GM12878 (cell line): ENCODE data around the gene SUSD1. TPM values are rescaled to one million over a fixed set of nuclear protein-coding genes. Genes with fewer than 3 reads are reported as not detected.

Experiments used
- ATAC-seq: fragments of 200-7000 bp; cut with Tn5 transposase; 3 replicates; pipeline ENCODE4 v1.9.1; 2020; ENCODE audit warnings: mild to moderate bottlenecking, moderate library complexity
- BruUV-seq: library from RNA; stranded (reverse); fragments of 400-500 nt; replicated peaks from 2 replicates; lab custom pipeline; 2021; lab: Mats Ljungman, UMichigan
- CTCF ChIA-PET: fragments of 300-600 bp; sonication (Branson Sonifier 250); formaldehyde crosslinking; extraction: SDS; loops from one replicate; lab custom pipeline; 2021; ENCODE audit warnings: inconsistent platforms; lab: Yijun Ruan, JAX
- POLR2A ChIA-PET: fragments of 350-600 bp; formaldehyde crosslinking; extraction: SDS; loops from one replicate; lab custom pipeline; 2021; ENCODE audit warnings: inconsistent platforms; lab: Charles Lee
- RAD21 ChIA-PET: fragments of 300-600 bp; sonication (Branson Sonifier 250); formaldehyde crosslinking; loops from one replicate; lab custom pipeline; 2023; ENCODE audit warnings: antibody characterized with exemption; ENCODE audit not compliant: unreplicated experiment; lab: Charles Lee
- SMC1A ChIA-PET: fragments of 300-600 bp; sonication (Branson Sonifier 250); formaldehyde crosslinking; loops from one replicate; lab custom pipeline; 2023; ENCODE audit not compliant: unreplicated experiment, uncharacterized antibody; lab: Charles Lee
- DNase-seq: peaks from one replicate; pipeline ENCODE4 v3.0.0-alpha.2; 2011; ENCODE audit warnings: low read depth, low spot score
- FAIRE-seq: peaks from 3 replicates; lab custom pipeline; 2011; peaks lifted over from hg19 to GRCh38; lab: Jason Lieb, UNC
- H2AFZ ChIP-seq: 2 replicates; pipeline ENCODE4 v1.6.0; 2011; ENCODE audit warnings: low read depth, low read length, control low read depth; ENCODE audit not compliant: control insufficient read depth
- H3K27ac ChIP-seq: 2 replicates; pipeline ENCODE4 v1.5.1; 2011; ENCODE audit warnings: control low read depth; ENCODE audit not compliant: control insufficient read depth, insufficient read depth
- H3K27me3 ChIP-seq, 2 experiments: replicated peaks in 1 of 2; 2 replicates each; pipeline versions ENCODE4 v1.6.0 to v1.6.1; 2011; ENCODE audit warnings: low read length in 1 of 2; ENCODE audit not compliant: control insufficient read depth in 2 of 2, insufficient read depth in 2 of 2
- H3K36me3 ChIP-seq, 2 experiments: 2 replicates each; pipeline ENCODE4 v1.5.1; 2011; ENCODE audit warnings: low read length in 1 of 2; ENCODE audit not compliant: control insufficient read depth in 2 of 2, insufficient read depth in 2 of 2
- H3K4me1 ChIP-seq: 2 replicates; pipeline ENCODE4 v1.6.1; 2011; ENCODE audit warnings: mild to moderate bottlenecking, low read length, moderate library complexity, mixed read lengths; ENCODE audit not compliant: control insufficient read depth, insufficient read depth
- H3K4me2 ChIP-seq: 2 replicates; pipeline ENCODE4 v1.6.0; 2011; ENCODE audit warnings: control low read depth; ENCODE audit not compliant: control insufficient read depth, insufficient read depth
- H3K4me3 ChIP-seq: fragments of 200-600 bp; sonication (generic); 2 replicates; pipeline ENCODE4 v1.5.1; 2016
- H3K79me2 ChIP-seq: 2 replicates; pipeline ENCODE4 v1.6.0; 2011; ENCODE audit warnings: low read length; ENCODE audit not compliant: control insufficient read depth, insufficient read depth
- H3K9ac ChIP-seq: 2 replicates; pipeline ENCODE4 v1.8.0; 2011; ENCODE audit warnings: low read length, control low read depth, mixed read lengths; ENCODE audit not compliant: control insufficient read depth, insufficient read depth
- H3K9me3 ChIP-seq: replicated peaks from 3 replicates; pipeline ENCODE4 v1.5.1; 2011; ENCODE audit warnings: mild to moderate bottlenecking, low read length; ENCODE audit not compliant: control insufficient read depth, insufficient read depth
- H4K20me1 ChIP-seq: 2 replicates; pipeline ENCODE4 v1.6.0; 2011; ENCODE audit not compliant: control insufficient read depth, insufficient read depth
- ATF2 ChIP-seq: IDR thresholded peaks from 2 replicates; pipeline ENCODE4 v1.6.1; 2012; ENCODE audit warnings: low read length, inconsistent platforms
- ATF7 ChIP-seq: fragments of 450-650 bp; IDR thresholded peaks from 2 replicates; pipeline ENCODE4 v1.6.1; 2016; ENCODE audit warnings: low read depth, mild to moderate bottlenecking
- BACH1 ChIP-seq: fragments of 450-650 bp; IDR thresholded peaks from 2 replicates; pipeline ENCODE4 v1.6.1; 2017; ENCODE audit warnings: mild to moderate bottlenecking, borderline replicate concordance
- CBFB ChIP-seq: IDR thresholded peaks from 2 replicates; pipeline ENCODE4 v1.6.1; 2016; ENCODE audit warnings: antibody characterized with exemption, low read depth
- JUNB ChIP-seq: IDR thresholded peaks from 2 replicates; pipeline ENCODE4 v1.6.1; 2016; ENCODE audit warnings: antibody characterized with exemption, mild to moderate bottlenecking
- KLF5 ChIP-seq: fragments of 450-650 bp; IDR thresholded peaks from 2 replicates; pipeline ENCODE4 v1.6.1; 2014; ENCODE audit warnings: mild to moderate bottlenecking; ENCODE audit not compliant: partially characterized antibody
- POU2F2 ChIP-seq: IDR thresholded peaks from 3 replicates; pipeline ENCODE4 v1.6.1; 2011; ENCODE audit warnings: low read depth, mild to moderate bottlenecking, low read length, borderline replicate concordance
- RELA ChIP-seq: fragments of 450-650 bp; IDR thresholded peaks from 2 replicates; pipeline ENCODE4 v1.8.0; 2014; ENCODE audit warnings: borderline replicate concordance; ENCODE audit not compliant: partially characterized antibody
- TCF7 ChIP-seq: IDR thresholded peaks from 2 replicates; pipeline ENCODE4 v1.6.1; 2014; ENCODE audit warnings: antibody characterized with exemption, borderline replicate concordance
- ZNF207 ChIP-seq: fragments of 450-650 bp; IDR thresholded peaks from 2 replicates; pipeline ENCODE4 v1.6.1; 2014; ENCODE audit warnings: antibody characterized with exemption, mild to moderate bottlenecking, borderline replicate concordance
- ZNF384 ChIP-seq: IDR thresholded peaks from 2 replicates; pipeline ENCODE4 v1.6.1; 2012; ENCODE audit warnings: low read depth, mild to moderate bottlenecking, low read length, improper control_type of control experiment, borderline replicate concordance
- ZSCAN29 ChIP-seq: fragments of 450-650 bp; IDR thresholded peaks from 2 replicates; pipeline ENCODE4 v1.6.1; 2017; ENCODE audit warnings: mild to moderate bottlenecking, moderate library complexity
- WGBS: methylation state at CpG from one replicate; pipeline ENCODE4 v1.1.6; 2016; ENCODE audit warnings: low lambda C conversion rate; ENCODE audit not compliant: insufficient replicate concordance, insufficient coverage; ENCODE audit errors: missing lambda C conversion rate; 5-methylcytosine and 5-hydroxymethylcytosine counted together
- in situ Hi-C: fragments of 300-500 bp; cut with MboI; formaldehyde crosslinking; loops from 9 replicates; pipeline ENCODE4 v1.14.3; 2018; ENCODE audit warnings: mixed read lengths
- intact Hi-C: fragments of 100-400 bp; cut with micrococcal nuclease; formaldehyde crosslinking; loops from one replicate; pipeline ENCODE4 v1.14.2; 2022; ENCODE audit not compliant: unreplicated experiment
- polyA plus RNA-seq, 11 experiments: library from polyadenylated mRNA; depleted of rRNA in 4 of 11; unstranded in 6 of 11; stranded (reverse) in 5 of 11; fragments of >200 nt; fragmentation: Nextera tagmentation in 4 of 11; fragmentation: Illumina TruSeq in 1 of 11; extraction: Ambion mirVana in 4 of 11; extraction: Trizol in 1 of 11; gene quantifications; 1 replicate in 1 of 11; 2 replicates in 10 of 11; pipeline versions ENCODE4 v1.2.1 to v1.2.3, GENCODE V29; 2011 to 2016; ENCODE audit warnings: inconsistent platforms in 2 of 11, missing spikeins in 2 of 11, low read depth in 1 of 11
- total RNA-seq, 4 experiments: library from RNA; depleted of rRNA in 3 of 4; stranded (reverse); fragments of >200 nt in 3 of 4; fragmentation: Illumina TruSeq in 1 of 4; extraction: Trizol in 1 of 4; gene quantifications; 2 replicates each; pipeline versions ENCODE4 v1.2.1 to v1.2.3, GENCODE V29; 2013 to 2021
- TF ChIP-seq, protein P1 (sequence below): IDR thresholded peaks from 2 replicates; pipeline ENCODE4 v1.6.1; 2012; ENCODE audit warnings: mild to moderate bottlenecking, low read depth, low read length

Gene SUSD1
- total and polyA plus RNA-seq, 10 of the 15 experiments (the other 5 are each of a cell fraction or from before 2014, with no cell fraction given), result 6.7 to 20.8 (median 13.2) TPM

- TF ChIP-seq, protein P1, sequence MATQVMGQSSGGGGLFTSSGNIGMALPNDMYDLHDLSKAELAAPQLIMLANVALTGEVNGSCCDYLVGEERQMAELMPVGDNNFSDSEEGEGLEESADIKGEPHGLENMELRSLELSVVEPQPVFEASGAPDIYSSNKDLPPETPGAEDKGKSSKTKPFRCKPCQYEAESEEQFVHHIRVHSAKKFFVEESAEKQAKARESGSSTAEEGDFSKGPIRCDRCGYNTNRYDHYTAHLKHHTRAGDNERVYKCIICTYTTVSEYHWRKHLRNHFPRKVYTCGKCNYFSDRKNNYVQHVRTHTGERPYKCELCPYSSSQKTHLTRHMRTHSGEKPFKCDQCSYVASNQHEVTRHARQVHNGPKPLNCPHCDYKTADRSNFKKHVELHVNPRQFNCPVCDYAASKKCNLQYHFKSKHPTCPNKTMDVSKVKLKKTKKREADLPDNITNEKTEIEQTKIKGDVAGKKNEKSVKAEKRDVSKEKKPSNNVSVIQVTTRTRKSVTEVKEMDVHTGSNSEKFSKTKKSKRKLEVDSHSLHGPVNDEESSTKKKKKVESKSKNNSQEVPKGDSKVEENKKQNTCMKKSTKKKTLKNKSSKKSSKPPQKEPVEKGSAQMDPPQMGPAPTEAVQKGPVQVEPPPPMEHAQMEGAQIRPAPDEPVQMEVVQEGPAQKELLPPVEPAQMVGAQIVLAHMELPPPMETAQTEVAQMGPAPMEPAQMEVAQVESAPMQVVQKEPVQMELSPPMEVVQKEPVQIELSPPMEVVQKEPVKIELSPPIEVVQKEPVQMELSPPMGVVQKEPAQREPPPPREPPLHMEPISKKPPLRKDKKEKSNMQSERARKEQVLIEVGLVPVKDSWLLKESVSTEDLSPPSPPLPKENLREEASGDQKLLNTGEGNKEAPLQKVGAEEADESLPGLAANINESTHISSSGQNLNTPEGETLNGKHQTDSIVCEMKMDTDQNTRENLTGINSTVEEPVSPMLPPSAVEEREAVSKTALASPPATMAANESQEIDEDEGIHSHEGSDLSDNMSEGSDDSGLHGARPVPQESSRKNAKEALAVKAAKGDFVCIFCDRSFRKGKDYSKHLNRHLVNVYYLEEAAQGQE, result no peak
- TF ChIP-seq POU2F2 (peak; percentile 89; the same call in 1 of the 3 replicates), KLF5 (peak; percentile 12), JUNB (peak; percentile 70)
- TF ChIP-seq, all 136 proteins: peak for 14
Observed at GRCh38 chr9:112031400-112031799, 143.7 kb downstream of the SUSD1 start (continued).

- Histone ChIP-seq H3K9me3 (no peaks in the 10 kb centered on the region; the same call in 2 of the 3 replicates), H4K20me1 (no peaks in the 10 kb centered on the region), H3K4me1 (peaks cover 52% of the 10 kb centered on the region), H3K79me2 (peaks cover 24% of the 10 kb centered on the region), H3K4me3 (peak overlapping the region; percentile 42; the same call in 1 of the 2 replicates), H2AFZ (no peak overlapping the region; the same call in 1 of the 2 replicates), H3K9ac (peak overlapping the region; percentile 62), H3K27me3 (no peaks in the 10 kb centered on the region), H3K27ac (peak overlapping the region; percentile 97), H3K4me2 (peak overlapping the region; percentile 90), H3K36me3 (no peaks in the 10 kb centered on the region)
- no TSS peak for BruUV-seq
- intact Hi-C loops, result loop anchor here (2.0 kb wide), 2 partner anchors 17 to 35 kb away; no protein-coding TSS in a partner anchor
- DNase-seq (no peak), FAIRE-seq (no peak), ATAC-seq (peak; percentile 27)
- 2% methylated on average over 3 of the region's 3 CpGs for WGBS
- in situ Hi-C loops, result no loop called here
- POLR2A ChIA-PET, result interaction anchor here (0.6 to 10.9 kb wide), 9 partner anchors 9 to 748 kb away, joined by 3 to 158 read pairs (median 5); partner anchors contain the start of gene UGCG
- SMC1A ChIA-PET, result interaction anchor here (1.0 to 14.5 kb wide), 15 partner anchors 13 to 132 kb away, joined by 3 to 313 read pairs (median 5); no protein-coding TSS in a partner anchor
- RAD21 ChIA-PET, result interaction anchor here (0.7 to 14.7 kb wide), 14 partner anchors 10 to 189 kb away, joined by 3 to 339 read pairs (median 8); no protein-coding TSS in a partner anchor
- CTCF ChIA-PET, result interaction anchor here (0.7 to 6.4 kb wide), 5 partner anchors 35 to 272 kb away, joined by 3 to 74 read pairs (median 6); no protein-coding TSS in a partner anchor
- no peak for TF ChIP-seq ATF2
- TF ChIP-seq ZNF384, result peak; percentile 59; the same call in 1 of the 2 replicates
- TF ChIP-seq CBFB, result no peak
- 0 out of 2 replicates have a peak, but pooled peaks have one; percentile 43 for TF ChIP-seq ATF7
- no peak for TF ChIP-seq ZNF207
- no peak for TF ChIP-seq BACH1
- TF ChIP-seq ZSCAN29, result no peak
- TF ChIP-seq TCF7, result no peak
- peak; percentile 82 for TF ChIP-seq RELA
Observed at GRCh38 chr9:112029921-112030444, 145.1 kb downstream of the SUSD1 start.
